ENCODE measurements around the gene GTSF1L. TPM values are rescaled to one million over a fixed set of nuclear protein-coding genes. Genes with fewer than 3 reads are reported as not detected.

GTSF1L gene
- total and polyA plus RNA-seq, 2 experiments from 2014 or later, result not detected

GRCh38 chr20:43721429-43722152 is 5.2 kb downstream of the GTSF1L start:
- Histone ChIP-seq H3K4me3 (no peak overlapping the region), H3K9me3 (ENCODE audit: low read depth) (no peaks in the 10 kb centered on the region), H3K4me1 (ENCODE audit: low read depth) (no peaks in the 10 kb centered on the region), H3K36me3 (no peaks in the 10 kb centered on the region), H3K27me3 (no peaks in the 10 kb centered on the region), H3K27ac (no peak overlapping the region)
- TF ChIP-seq, protein P1, sequence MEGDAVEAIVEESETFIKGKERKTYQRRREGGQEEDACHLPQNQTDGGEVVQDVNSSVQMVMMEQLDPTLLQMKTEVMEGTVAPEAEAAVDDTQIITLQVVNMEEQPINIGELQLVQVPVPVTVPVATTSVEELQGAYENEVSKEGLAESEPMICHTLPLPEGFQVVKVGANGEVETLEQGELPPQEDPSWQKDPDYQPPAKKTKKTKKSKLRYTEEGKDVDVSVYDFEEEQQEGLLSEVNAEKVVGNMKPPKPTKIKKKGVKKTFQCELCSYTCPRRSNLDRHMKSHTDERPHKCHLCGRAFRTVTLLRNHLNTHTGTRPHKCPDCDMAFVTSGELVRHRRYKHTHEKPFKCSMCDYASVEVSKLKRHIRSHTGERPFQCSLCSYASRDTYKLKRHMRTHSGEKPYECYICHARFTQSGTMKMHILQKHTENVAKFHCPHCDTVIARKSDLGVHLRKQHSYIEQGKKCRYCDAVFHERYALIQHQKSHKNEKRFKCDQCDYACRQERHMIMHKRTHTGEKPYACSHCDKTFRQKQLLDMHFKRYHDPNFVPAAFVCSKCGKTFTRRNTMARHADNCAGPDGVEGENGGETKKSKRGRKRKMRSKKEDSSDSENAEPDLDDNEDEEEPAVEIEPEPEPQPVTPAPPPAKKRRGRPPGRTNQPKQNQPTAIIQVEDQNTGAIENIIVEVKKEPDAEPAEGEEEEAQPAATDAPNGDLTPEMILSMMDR (IDR thresholded peaks at IDR 0.05; ENCODE audit: low read depth, low read length), result no peak
- DNase-seq (ENCODE audit: low read depth in 1 of 2, low spot score in 1 of 2), result peak in 1 of 2 donors; percentile 23

DNA sequence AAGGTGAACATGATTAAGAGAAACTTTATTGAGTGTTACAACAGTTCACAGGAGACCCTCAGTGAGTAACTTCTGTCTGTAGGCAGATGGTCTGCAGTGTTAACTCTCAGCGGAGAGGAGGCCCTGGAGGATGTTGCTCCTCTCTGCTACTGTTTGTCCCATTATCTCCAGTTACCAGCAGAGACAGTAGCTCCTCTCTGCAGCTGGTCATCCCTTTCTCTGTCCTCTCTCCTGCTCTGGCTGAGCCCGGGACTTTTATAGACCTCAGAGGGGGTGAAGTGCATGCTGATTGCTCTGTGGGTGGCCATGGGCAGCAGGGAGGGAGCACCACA is 5.7 kb downstream of the GTSF1L start:
- Histone ChIP-seq H3K4me3 (no peak overlapping the region), H3K27me3 (no peaks in the 10 kb centered on the region), H3K9me3 (ENCODE audit: low read depth) (no peaks in the 10 kb centered on the region), H3K4me1 (ENCODE audit: low read depth) (no peaks in the 10 kb centered on the region), H3K36me3 (no peaks in the 10 kb centered on the region), H3K27ac (no peak overlapping the region)
- DNase-seq (ENCODE audit: low read depth in 1 of 2, low spot score in 1 of 2), result no peak
- TF ChIP-seq, protein P1 (IDR thresholded peaks at IDR 0.05; ENCODE audit: low read depth, low read length), result no peak

DNA sequence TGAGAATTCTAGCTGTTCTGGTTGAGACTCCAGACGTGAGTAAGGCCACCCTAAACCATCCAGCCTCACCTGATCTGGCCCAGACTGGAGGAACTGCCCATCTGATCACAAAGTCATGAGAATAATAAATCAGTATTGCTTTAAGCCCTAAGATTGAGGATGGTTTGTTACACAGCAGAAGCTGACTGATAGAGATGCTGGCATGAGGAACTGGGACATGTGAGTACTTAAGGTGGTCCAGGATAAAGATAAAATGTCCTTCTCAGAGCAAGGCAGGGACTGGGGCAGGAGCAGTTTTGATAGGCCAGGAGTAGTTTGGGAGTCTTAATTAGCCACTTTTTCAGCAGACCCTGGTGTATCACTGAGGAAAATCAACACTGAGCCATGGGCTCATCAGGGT is 6.8 kb downstream of the GTSF1L start:
- no peak for DNase-seq (ENCODE audit: low read depth in 1 of 2, low spot score in 1 of 2)
- Histone ChIP-seq H3K4me3 (no peak overlapping the region), H3K27ac (no peak overlapping the region), H3K36me3 (no peaks in the 10 kb centered on the region), H3K4me1 (ENCODE audit: low read depth) (no peaks in the 10 kb centered on the region), H3K27me3 (no peaks in the 10 kb centered on the region), H3K9me3 (ENCODE audit: low read depth) (no peaks in the 10 kb centered on the region)
- TF ChIP-seq, protein P1 (IDR thresholded peaks at IDR 0.05; ENCODE audit: low read depth, low read length), result no peak

GRCh38 chr20:43717616-43717995 is 9.2 kb downstream of the GTSF1L start:
- H3K9me3 ChIP-seq (ENCODE audit: low read depth), result no peaks in the 10 kb centered on the region
- no peak overlapping the region for H3K27ac ChIP-seq
- no peaks in the 10 kb centered on the region for H3K36me3 ChIP-seq
- no peak overlapping the region for H3K4me3 ChIP-seq
- TF ChIP-seq, protein P1 (IDR thresholded peaks at IDR 0.05; ENCODE audit: low read depth, low read length), result no peak
- no peak for DNase-seq (ENCODE audit: low read depth in 1 of 2, low spot score in 1 of 2)
- no peaks in the 10 kb centered on the region for H3K4me1 ChIP-seq (ENCODE audit: low read depth)
- H3K27me3 ChIP-seq, result no peaks in the 10 kb centered on the region

DNA sequence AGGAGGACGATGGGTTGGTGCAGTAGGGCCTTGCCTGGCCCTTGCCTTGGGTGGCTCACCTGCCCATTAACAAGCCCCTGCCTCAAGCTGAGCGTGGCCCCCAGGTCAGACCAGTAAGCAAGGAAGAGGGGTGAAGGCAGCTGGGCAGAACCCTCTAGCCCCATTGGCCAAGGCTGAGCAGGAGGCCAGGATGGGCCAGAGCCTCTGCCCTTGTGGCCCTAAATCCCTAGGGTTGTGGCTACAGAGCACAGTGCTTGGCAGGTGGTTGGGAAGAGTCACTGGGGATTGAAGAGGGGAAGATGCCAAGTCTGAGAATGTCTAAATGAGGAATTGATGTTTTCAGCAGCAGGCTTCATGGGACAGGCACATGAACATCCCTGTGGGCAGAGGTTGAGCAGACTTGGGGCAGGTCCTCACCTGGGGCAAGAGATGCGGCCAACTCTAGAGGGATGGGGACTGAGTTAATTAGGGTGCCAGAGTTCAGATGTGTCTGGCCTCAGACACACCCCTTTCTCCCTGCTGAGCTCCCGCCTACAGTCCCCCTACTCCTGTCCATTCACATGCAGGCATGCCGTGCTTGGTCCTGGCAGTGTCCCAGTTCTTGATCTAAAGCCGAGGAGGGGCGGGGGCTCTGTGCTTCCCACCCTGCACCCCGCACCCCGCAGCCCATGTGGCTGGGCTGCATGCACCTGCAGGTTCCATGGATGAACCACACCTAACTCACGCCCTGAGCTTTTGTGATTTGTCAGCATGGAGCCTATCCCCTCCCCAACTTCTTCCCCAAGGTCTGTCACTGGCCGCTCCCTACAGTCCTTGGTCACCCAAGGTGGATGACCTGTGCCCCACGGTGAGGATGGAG is 9.8 kb downstream of the GTSF1L start:
- Histone ChIP-seq H3K4me1 (ENCODE audit: low read depth) (no peaks in the 10 kb centered on the region), H3K4me3 (no peak overlapping the region), H3K27me3 (no peaks in the 10 kb centered on the region), H3K9me3 (ENCODE audit: low read depth) (no peaks in the 10 kb centered on the region), H3K36me3 (no peaks in the 10 kb centered on the region), H3K27ac (no peak overlapping the region)
- no peak for DNase-seq (ENCODE audit: low read depth in 1 of 2, low spot score in 1 of 2)
- TF ChIP-seq, protein P1 (IDR thresholded peaks at IDR 0.05; ENCODE audit: low read depth, low read length), result no peak
